ENCODE data around the gene AADAC.
"Not testable (repeated sequence)": the region's sequence is repeated elsewhere in the genome, so short reads cannot be mapped to it uniquely, and the experiment has no call there.

The AADAC gene

DNA sequence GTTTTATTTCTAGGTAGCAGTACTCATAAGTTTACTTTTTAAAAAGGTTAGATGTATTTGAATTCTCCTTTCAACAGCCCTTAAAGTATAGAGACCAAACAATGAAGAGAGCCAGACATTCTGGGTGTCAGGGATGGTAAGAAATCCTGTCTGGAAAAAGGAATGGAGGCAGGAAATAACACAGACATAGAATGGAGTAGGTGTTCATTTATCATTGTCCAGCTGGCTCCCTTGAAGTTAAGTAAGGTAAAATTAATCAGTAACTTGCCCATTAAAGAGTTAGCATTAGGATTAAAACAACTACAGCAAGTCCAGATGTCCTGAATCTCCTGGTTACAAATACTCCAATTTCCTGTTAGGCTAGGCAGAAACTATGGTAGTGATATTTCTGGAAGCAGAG is 46.0 kb downstream of the AADAC start:
- no peak for DNase-seq

DNA sequence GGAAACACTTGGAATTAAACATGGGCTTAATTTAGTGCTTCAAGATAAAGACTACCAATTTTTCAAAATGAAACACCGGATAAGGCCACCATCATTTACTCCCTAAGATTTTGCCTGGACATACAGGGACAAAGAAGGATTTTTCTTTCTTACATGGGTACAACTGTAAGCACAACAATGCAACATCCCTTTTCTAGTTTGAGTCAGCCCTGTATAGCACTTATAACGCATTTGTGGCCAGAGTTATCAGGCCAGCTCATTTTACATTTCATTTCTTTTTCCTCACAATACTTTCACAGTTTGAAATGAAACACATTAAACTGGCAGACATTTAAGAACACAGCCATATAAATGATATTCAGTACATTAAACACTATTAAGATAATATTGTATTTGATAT is 49.7 kb downstream of the AADAC start:
- DNase-seq, result no peak

DNA sequence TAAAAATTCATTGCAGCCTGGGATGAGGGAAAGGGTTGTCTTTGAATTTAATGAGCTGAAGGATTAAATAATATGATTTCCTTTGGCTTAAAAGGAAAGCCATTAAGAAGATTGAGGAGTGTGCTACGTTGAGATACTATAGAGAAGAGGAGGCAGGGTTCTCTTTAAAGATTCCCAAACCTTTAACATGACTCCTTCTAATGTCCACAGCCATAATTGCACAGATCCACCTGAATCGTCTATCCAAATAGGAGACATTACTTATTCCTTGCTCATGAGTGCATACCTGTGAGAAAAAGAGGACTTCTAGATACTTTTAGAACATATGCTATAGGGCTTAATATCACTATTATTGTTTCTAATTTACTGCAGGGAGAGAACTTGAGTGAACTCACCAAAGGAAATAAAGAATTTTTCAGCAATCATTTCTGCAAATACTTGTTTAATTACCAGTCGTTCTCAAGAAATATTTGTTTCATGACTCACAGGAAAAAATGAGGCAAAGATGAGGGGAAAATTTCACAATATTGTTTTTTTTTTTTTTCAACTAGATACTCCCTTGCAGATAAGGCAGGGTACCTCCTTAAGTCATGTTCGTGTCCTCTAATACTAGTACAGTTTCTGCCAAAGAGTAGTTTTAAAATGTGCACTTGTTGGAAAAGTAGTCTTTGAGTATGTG is 50.6 kb downstream of the AADAC start:
- peak; percentile 54 for DNase-seq

DNA sequence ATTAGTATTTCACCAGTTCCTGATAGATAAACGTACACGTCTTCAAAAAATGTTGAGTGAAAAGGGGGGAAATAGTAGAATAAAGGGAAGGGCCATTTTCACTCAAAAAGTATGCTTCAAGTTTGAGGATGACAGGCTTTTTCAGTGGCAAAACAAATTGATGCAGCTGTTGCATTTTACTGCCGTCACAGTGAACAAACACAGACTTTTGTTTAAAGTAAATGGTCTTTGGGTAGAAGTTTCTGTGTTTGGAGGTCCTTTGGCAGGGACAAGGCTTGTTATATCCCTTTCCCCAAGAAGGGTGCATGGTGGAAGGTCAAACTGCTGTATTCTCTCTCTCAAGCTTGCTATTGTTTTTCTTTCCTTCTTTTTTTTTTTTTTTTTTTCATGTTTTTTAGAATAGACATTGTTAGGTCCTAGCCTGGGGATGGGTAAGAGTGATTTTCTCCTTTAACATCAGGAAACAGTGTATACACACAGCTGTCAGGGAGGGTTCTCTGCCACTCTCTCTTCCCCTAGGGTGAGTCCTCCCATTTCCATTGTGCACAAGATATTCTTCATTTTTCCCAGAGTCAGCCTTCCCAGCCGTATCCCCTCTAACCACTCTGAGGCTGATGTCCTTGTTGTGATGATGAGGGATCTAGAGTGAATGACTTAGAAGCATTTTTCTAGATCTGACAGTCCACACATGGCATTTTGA is 52.9 kb downstream of the AADAC start:
- DNase-seq, result no peak

DNA sequence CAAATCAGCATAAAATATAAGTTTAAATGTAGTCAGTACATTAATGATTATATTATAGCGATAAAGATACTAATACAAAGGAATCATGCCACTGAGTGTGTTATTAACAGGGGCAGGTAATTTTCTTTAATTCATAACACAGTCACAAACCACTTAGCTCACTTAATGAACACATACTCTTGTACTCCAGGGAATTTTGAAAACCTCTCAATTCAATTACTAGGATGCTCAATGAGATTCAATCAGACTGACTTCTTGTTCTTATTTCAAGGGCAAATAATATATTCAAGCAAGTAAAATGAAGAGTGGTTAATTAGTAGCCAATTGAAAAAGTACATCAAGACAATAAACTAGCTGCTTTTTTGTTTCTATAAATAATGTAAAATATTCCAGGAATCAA is 53.8 kb downstream of the AADAC start:
- DNase-seq, result no peak

DNA sequence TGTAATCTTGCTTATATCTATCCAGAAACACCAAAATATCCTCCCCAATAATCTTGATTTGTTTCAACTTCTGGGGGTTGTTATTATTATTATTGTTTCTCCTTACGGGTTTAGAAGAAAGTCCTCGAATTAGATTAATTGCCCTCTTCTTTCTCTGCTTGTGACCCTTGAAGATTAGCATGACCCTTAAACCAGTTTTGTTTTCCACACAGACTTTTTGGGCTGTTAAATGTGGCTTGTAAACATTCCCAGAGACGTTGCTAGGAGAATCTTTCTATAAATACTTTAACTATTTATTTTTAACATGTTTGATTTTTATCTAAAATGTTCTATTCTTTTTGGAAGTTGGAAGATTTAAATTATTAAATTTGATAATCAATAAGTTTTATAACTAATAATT is 55.3 kb downstream of the AADAC start:
- DNase-seq, result no peak

DNA sequence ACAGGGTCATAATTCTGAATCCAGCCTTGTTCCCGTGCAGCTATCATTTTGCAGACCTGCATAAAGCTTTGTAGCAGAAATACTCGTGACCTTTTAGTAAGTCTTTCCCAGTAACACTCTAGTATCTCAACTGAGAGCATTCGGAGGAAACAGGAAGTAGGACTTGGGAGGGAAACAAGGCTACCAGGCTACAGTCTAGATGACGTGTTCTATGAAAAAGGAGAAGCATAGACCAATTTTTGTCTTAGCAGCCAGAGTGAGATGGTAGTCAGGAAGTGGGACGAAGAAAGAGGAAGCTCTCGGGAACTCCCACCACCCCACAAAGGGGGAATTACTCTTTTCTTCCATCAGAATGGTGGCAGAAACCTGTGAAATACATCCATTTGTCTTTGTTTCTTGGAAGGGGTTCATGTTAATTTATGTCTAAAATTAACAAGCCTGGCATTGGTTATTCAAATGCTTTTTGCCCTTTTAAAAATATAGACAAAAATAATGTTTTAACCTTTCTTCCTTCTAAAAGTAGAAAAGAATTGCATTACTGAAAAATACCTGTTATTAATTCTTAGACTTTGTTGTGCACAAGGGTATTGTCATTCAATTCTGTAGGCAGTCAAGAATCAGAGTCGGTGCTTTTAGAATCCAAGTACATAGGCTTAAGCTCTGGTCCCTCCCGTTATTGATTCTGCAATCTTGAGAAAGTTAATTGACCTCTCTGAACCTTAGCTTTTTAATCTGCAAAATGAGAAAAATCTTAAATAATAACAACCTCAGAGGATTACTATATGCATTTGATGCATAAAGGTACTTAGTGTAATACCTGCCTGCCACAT is 57.9 kb downstream of the AADAC start:
- no peak for DNase-seq

DNA sequence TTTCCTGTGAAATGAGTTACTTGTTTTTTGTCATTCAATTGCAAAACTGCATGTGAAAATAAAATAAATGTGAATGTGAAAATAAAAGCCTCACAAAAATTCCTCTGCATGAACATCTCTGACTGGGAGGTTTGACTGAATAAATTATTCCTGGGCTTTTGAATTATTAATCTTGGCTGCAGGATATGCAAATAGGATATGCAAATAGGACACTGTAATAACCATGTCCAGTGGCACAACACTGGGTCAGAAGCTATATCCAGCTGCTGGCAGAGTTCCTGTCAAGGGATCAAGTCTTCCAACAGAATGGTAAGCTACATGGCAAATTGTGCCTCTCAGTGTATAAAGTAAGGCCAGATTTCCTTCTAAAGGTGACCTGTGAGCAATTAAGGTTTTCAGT is 59.5 kb downstream of the AADAC start, which contains the start of gene SUCNR1:
TSS of gene SUCNR1 (plus strand) at position 246 of the 400 bp plus-strand sequence. CDS start 6,250 bp downstream, outside the sequence.
- no peak for DNase-seq

DNA sequence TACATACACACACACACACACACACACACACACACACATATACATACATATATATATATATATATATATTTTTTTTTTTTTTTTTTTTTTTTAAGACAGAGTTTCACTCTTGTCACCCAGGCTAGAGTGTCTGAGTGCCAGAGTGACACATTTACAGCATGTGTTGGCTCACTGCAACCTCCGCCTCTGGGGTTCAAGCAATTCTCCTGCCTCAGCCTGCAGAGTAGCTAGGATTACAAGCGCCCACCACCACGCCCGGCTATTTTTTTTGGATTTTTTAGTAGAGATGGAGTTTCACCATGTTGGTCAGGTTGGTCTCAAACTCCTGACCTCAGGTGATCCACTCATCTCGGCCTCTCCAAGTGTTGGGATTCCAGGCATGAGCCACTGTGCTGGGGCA is 60.2 kb downstream of the AADAC start:
- DNase-seq, result not testable (repeated sequence)

DNA sequence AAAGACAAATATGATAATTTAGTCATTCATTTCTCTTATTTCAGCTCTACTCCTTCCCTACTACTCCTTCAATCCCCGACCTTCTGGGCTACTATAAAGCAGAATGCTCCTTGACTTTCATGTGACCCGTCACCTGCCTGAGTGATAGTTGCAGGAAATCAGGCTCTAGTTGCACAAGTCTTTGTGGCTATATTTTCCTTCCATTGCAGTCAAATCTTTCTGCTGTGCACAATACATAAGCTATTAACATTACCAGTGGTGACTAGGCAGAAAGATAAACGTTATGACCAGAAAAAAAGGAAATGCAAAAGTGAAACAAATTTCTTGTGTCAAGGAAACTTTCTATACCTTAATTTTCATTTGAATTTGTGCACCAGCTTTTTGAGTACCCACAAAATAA is 61.8 kb downstream of the AADAC start:
- DNase-seq, result no peak

DNA sequence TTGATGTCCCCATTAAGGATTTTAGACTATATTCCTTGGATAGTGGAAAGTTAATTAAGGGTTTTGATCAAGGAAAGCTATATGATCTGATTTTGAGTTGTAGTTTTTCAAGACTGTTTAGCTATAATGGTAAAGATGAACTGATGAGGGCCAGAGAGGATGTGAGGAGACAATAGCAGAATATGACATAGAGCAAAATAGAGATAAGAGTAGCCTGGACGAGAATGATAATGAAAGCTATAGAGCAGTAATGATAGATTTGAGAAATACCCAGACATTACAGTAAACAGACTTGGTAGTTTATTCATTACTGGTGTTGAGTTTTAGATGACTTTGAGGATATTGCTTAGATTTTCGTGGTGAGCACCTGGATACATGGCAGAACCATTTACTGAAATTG is 63.4 kb downstream of the AADAC start:
- no peak for DNase-seq

All from amniotic stem cell (primary cell).